K562 (cell line): ENCODE results near the gene SCARF2. TPM values are rescaled to one million over a fixed set of nuclear protein-coding genes. Genes with fewer than 3 reads are reported as not detected.

ENCODE experiments used
- ELF4 ChIP-seq: fragments of 450-650 bp; formaldehyde crosslinking; IDR thresholded peaks from 2 replicates; pipeline ENCODE4 v1.4.0; 2022; ENCODE audit warnings: missing genetic modification characterization
- MYBL2 ChIP-seq, 2 experiments: fragments of 450-650 bp in 1 of 2; sonication (generic) in 1 of 2; formaldehyde crosslinking in 1 of 2; IDR thresholded peaks; 2 replicates each; pipeline versions ENCODE4 v1.6.1 to v1.8.1; 2017 to 2022; ENCODE audit warnings: borderline replicate concordance in 1 of 2, inconsistent platforms in 1 of 2, low read depth in 1 of 2, mild to moderate bottlenecking in 1 of 2, missing genetic modification reagents in 1 of 2, moderate library complexity in 1 of 2
- NFYB ChIP-seq: IDR thresholded peaks from 2 replicates; pipeline ENCODE4 v1.6.1; 2011; ENCODE audit warnings: mild to moderate bottlenecking, moderate library complexity; ENCODE audit not compliant: insufficient read length; ENCODE audit errors: extremely low read depth
- PBX2 ChIP-seq, 2 experiments: IDR thresholded peaks in 1 of 2; conservative IDR thresholded peaks in 1 of 2; 2 replicates each; pipeline ENCODE4 v1.6.1; 2016; ENCODE audit warnings: low read depth in 2 of 2, mild to moderate bottlenecking in 1 of 2, missing compliant biosample characterization in 1 of 2, missing genetic modification characterization in 1 of 2, moderate library complexity in 1 of 2
- RBM22 ChIP-seq: fragments of 200-400 bp; formaldehyde crosslinking; IDR thresholded peaks from 2 replicates; pipeline ENCODE4 v1.6.1; 2018; ENCODE audit warnings: low read length, low read depth; ENCODE audit not compliant: poor library complexity, severe bottlenecking
- SAFB2 ChIP-seq: fragments of 200-400 bp; formaldehyde crosslinking; IDR thresholded peaks from 2 replicates; pipeline ENCODE4 v1.6.1; 2018; ENCODE audit warnings: borderline replicate concordance, low read length, low read depth, moderate library complexity; ENCODE audit not compliant: severe bottlenecking
- polyA plus RNA-seq, 8 experiments: library from polyadenylated mRNA; depleted of rRNA in 4 of 8; stranded (reverse) in 5 of 8; unstranded in 3 of 8; fragments of >200 nt; fragmentation: Nextera tagmentation in 2 of 8; fragmentation: Illumina TruSeq in 1 of 8; extraction: Ambion mirVana in 2 of 8; extraction: Trizol in 1 of 8; gene quantifications; 2 replicates each; pipeline versions ENCODE4 v1.2.1 to v1.2.3, GENCODE V29; 2011 to 2014; ENCODE audit warnings: inconsistent platforms in 1 of 8, missing spikeins in 1 of 8
- total RNA-seq, 7 experiments: library from RNA; depleted of rRNA in 6 of 7; stranded (reverse); fragments of >200 nt in 6 of 7; fragmentation: Illumina TruSeq in 2 of 7; extraction: Trizol in 2 of 7; gene quantifications; 2 replicates each; pipeline versions ENCODE4 v1.2.1 to v1.2.3, GENCODE V29; 2011 to 2021; ENCODE audit warnings: low replicate concordance in 1 of 7
- TF ChIP-seq, protein P1 (sequence below), 2 experiments: fragments of 450-650 bp in 1 of 2; IDR thresholded peaks; 2 replicates each; pipeline ENCODE4 v1.6.1; 2011 to 2017; ENCODE audit warnings: low read depth in 2 of 2, antibody characterized with exemption in 1 of 2, borderline replicate concordance in 1 of 2, low read length in 1 of 2, mild to moderate bottlenecking in 1 of 2, mixed read lengths in 1 of 2; ENCODE audit not compliant: control insufficient read depth in 1 of 2
- TF ChIP-seq, protein P2 (sequence below): fragments of 250-450 bp; sonication (Bioruptor Pico); IDR thresholded peaks from 2 replicates; pipeline ENCODE4 v1.8.0; 2021; ENCODE audit warnings: moderate library complexity, mild to moderate bottlenecking, inconsistent platforms
- TF ChIP-seq, protein P3 (sequence below), 2 experiments: fragments of 250-450 bp in 1 of 2; fragments of 450-650 bp in 1 of 2; sonication (Bioruptor Pico) in 1 of 2; IDR thresholded peaks; 2 replicates each; pipeline versions ENCODE4 v1.6.1 to v1.8.0; 2016 to 2021; ENCODE audit warnings: mild to moderate bottlenecking in 2 of 2, moderate library complexity in 2 of 2, missing compliant biosample characterization in 1 of 2, missing genetic modification characterization in 1 of 2
- TF ChIP-seq, protein P4 (sequence below): fragments of 450-650 bp; formaldehyde crosslinking; IDR thresholded peaks from 2 replicates; pipeline ENCODE4 v1.4.0; 2020; ENCODE audit warnings: mild to moderate bottlenecking

Gene SCARF2
- total and polyA plus RNA-seq, 9 of the 15 experiments (the other 6 are each of a cell fraction or from before 2014, with no cell fraction given): 0.06 to 0.32 (median 0.21) TPM; not detected in 5

- TF ChIP-seq, protein P1, sequence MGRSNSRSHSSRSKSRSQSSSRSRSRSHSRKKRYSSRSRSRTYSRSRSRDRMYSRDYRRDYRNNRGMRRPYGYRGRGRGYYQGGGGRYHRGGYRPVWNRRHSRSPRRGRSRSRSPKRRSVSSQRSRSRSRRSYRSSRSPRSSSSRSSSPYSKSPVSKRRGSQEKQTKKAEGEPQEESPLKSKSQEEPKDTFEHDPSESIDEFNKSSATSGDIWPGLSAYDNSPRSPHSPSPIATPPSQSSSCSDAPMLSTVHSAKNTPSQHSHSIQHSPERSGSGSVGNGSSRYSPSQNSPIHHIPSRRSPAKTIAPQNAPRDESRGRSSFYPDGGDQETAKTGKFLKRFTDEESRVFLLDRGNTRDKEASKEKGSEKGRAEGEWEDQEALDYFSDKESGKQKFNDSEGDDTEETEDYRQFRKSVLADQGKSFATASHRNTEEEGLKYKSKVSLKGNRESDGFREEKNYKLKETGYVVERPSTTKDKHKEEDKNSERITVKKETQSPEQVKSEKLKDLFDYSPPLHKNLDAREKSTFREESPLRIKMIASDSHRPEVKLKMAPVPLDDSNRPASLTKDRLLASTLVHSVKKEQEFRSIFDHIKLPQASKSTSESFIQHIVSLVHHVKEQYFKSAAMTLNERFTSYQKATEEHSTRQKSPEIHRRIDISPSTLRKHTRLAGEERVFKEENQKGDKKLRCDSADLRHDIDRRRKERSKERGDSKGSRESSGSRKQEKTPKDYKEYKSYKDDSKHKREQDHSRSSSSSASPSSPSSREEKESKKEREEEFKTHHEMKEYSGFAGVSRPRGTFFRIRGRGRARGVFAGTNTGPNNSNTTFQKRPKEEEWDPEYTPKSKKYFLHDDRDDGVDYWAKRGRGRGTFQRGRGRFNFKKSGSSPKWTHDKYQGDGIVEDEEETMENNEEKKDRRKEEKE (IDR thresholded peaks at IDR 0.05; ENCODE audit: borderline replicate concordance in 1 of 2, control insufficient read depth in 1 of 2, low read depth in 2 of 2, low read length in 1 of 2): no peak
- TF ChIP-seq ELF4 (CRISPR knock-in tag) (no peak), MYBL2 (IDR thresholded peaks at IDR 0.05; ENCODE audit: low read depth) (no peak), MYBL2 (CRISPR knock-in tag; IDR thresholded peaks at IDR 0.05; ENCODE audit: borderline replicate concordance) (0 out of 2 replicates have a peak, but pooled peaks have one; percentile 78), SAFB2 (no peak), PBX2 (CRISPR knock-in tag; IDR thresholded peaks at IDR 0.05; ENCODE audit: low read depth) (no peak), PBX2 (tag; conservative IDR thresholded peaks at IDR 0.05; ENCODE audit: low read depth) (no peak), NFYB (peak; percentile 60), RBM22 (no peak)
- TF ChIP-seq, protein P2, sequence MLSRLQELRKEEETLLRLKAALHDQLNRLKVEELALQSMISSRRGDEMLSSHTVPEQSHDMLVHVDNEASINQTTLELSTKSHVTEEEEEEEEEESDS: no peak
- TF ChIP-seq, protein P3, sequence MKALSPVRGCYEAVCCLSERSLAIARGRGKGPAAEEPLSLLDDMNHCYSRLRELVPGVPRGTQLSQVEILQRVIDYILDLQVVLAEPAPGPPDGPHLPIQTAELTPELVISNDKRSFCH (CRISPR knock-in tag; IDR thresholded peaks at IDR 0.05): no peak
- TF ChIP-seq, protein P3 (tag; IDR thresholded peaks at IDR 0.05): peak; percentile 33; the same call in 1 of the 2 replicates
- TF ChIP-seq, protein P4, sequence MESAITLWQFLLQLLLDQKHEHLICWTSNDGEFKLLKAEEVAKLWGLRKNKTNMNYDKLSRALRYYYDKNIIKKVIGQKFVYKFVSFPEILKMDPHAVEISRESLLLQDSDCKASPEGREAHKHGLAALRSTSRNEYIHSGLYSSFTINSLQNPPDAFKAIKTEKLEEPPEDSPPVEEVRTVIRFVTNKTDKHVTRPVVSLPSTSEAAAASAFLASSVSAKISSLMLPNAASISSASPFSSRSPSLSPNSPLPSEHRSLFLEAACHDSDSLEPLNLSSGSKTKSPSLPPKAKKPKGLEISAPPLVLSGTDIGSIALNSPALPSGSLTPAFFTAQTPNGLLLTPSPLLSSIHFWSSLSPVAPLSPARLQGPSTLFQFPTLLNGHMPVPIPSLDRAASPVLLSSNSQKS (CRISPR knock-in tag): no peak
Measured at GRCh38 chr22:20424932-20425565, 12.6 kb downstream of the SCARF2 start (continued).
